GM12875 (cell line): ENCODE data around the gene ATP8B1.

Experiments used
- H3K4me3 ChIP-seq: one replicate; pipeline ENCODE4 v1.5.1; 2011; ENCODE audit warnings: low read depth, low read length, control low read depth
- TF ChIP-seq, protein P1 (sequence below): IDR thresholded peaks from 2 replicates; pipeline ENCODE4 v1.5.1; 2011; ENCODE audit warnings: low read depth, mild to moderate bottlenecking, control low read depth, inconsistent platforms, low read length, moderate library complexity, borderline replicate concordance; ENCODE audit not compliant: insufficient read depth

The ATP8B1 gene

DNA sequence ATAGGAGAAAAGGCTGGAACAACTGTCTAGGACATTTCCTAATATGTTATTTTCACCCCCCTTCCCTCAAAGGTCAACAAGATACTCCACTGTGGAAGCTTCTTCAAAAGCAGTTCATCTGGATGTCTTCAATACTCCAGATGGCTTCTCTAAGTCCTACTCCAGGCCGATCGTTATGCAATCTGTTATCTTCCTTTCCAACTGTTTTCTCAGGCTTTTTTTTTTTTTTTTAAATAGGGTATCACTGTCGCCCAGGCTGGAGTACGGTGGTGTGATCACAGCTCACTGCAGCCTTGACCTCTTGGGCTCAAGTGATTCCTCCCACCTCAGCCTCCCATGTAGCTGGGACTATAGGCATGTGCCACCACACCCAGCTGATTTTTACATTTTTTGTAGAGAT lies 26.3 kb downstream of the ATP8B1 start:
- no peak overlapping the region for H3K4me3 ChIP-seq
- TF ChIP-seq, protein P1, sequence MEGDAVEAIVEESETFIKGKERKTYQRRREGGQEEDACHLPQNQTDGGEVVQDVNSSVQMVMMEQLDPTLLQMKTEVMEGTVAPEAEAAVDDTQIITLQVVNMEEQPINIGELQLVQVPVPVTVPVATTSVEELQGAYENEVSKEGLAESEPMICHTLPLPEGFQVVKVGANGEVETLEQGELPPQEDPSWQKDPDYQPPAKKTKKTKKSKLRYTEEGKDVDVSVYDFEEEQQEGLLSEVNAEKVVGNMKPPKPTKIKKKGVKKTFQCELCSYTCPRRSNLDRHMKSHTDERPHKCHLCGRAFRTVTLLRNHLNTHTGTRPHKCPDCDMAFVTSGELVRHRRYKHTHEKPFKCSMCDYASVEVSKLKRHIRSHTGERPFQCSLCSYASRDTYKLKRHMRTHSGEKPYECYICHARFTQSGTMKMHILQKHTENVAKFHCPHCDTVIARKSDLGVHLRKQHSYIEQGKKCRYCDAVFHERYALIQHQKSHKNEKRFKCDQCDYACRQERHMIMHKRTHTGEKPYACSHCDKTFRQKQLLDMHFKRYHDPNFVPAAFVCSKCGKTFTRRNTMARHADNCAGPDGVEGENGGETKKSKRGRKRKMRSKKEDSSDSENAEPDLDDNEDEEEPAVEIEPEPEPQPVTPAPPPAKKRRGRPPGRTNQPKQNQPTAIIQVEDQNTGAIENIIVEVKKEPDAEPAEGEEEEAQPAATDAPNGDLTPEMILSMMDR, result no peak

DNA sequence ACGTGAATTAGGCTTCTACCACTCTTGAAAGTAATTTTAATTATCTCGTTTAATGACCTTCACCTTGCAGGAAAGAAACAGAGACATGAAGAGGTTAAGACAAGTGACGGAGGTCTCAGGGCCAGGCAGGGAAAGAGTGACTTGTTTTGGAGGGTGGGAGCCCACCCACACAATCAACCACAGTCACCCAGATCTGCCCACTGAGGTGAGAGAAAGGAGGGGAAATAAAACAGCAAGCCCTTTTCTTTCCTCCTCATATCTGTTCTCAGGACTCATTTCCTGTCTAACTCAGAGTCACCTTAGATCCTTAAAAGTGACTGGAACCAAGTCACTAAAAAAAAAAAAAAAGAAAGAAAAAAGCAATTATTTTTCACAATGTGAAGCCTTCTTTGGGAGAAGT lies 26.8 kb downstream of the ATP8B1 start:
- H3K4me3 ChIP-seq, result no peak overlapping the region
- TF ChIP-seq, protein P1, result no peak

DNA sequence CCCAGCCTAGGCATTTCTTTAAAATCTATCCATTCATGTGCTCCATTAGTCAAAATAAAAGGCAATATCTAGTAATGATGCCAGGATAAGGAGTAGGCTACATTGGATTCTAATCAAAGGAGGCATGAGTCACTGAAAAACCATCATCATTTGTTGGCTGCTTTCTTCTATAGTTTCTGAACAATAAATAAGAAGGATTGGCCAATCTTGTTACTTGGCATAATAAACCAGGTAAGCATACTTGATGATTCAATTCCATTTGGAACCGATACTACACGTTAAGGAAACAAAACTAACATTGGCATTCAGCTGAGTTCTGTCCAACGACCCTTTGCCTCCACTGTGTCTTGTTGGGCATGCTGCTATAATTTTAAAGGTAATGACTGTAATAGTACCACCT lies 27.2 kb downstream of the ATP8B1 start:
- TF ChIP-seq, protein P1, result no peak
- no peak overlapping the region for H3K4me3 ChIP-seq

DNA sequence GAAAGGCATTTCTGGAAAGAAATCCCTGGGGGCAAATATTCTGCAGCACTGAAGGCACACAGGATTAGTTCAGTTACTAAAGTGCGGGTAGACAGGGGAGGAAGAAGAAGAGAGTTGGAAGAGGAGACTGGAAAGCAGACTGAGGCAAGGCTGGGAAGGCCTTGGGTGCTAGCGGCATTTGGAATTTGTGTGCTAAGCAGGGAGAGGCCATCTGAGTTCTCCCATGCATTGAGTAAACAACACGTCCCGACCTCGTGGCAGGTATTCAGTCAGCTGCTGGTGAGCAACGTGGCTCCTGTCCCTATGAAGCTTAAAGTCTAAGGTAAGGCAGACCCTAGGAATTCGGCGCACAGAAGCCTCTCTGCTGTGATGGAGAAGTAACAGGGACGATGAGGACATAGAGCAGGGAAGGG lies 30.7 kb downstream of the ATP8B1 start:
- TF ChIP-seq, protein P1, result no peak
- no peak overlapping the region for H3K4me3 ChIP-seq

DNA sequence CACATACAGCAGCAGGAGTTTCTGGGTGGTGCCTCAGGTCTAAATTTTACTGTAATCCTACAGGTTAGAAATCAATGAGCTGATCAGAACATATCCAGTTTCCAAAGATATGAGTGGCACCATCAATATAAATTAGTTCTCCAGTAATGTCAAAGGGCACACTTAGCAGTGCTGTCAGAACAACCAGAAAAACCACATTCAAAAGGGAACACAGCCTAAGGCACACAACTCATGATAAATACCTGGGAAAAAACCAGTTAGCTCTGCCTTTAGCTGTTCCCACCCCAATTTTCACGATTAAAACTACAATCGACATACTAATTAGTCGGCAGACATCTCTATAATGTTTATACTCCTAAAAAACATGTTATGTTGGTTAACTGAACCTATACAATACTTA lies 31.5 kb downstream of the ATP8B1 start:
- TF ChIP-seq, protein P1, result no peak
- H3K4me3 ChIP-seq, result no peak overlapping the region

DNA sequence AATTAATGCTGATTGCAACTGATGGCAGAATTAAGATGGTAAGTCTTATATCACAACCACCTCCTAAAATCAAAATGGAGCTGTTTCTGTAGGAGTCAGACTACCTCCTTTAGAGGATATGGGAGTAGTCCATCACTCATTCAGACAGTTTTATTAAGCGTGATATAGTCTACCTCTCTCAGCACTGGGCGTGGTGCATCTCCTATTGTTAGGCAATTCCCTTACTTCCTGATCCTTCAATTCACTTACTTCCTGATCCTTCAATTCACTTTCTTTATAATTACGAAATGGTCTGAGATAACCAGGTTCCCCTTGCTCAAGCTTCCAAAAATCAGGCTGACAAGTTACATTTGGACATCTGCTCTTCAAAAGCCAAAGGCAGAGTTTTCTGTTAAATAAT lies 31.9 kb downstream of the ATP8B1 start:
- no peak overlapping the region for H3K4me3 ChIP-seq
- TF ChIP-seq, protein P1, result no peak

DNA sequence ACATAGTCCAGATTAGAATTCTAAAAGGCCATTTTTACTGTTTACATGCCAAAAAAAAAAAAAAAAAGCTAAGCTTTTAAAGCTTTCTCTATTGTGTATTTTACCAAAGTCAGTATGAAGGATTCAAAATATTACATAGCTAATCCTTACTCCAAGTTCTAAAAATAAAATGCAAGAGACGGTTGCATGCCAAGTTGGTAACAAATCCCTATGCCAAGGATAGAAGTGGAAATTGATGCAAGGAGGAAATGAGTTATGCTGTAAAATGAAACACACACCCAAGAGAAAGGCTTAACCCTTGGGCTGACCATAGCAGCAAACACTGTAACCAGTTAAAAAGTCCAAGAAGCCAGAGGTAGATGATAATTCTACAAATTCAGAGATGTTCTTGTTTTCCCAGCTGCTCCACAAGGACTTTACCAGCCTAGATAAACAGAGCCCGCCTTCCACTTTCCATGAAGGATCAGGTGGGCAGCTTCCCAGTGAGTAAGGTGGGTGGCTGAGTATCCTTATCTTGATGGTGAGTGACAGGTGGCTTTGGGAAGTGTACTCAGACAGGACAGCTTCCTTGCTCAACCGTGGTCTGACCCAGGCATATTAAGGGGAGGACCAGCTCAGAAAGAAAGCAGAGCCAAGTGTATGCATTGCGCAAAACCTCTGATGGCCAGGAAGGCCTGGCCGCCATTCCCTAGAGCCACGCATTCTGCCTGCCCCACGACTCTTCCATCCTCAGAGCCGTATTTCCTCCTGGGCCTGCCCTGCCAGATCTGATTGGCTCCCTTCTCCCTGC lies 34.4 kb downstream of the ATP8B1 start:
- TF ChIP-seq, protein P1, result no peak
- no peak overlapping the region for H3K4me3 ChIP-seq
